Stomach (tissue), 9 donors: ENCODE data around the gene KIAA0232. TPM values are rescaled to one million over a fixed set of nuclear protein-coding genes. Genes with fewer than 3 reads are reported as not detected.

ENCODE experiments used
- DNase-seq, 2 donors: peaks; one replicate each; pipeline versions ENCODE4 v3.0.0 to v3.0.0-alpha.2; 2013 to 2019
- H3K27ac ChIP-seq, 5 donors: fragments of 200-600 bp in 4 of 5; sonication (generic) in 4 of 5; one replicate each; pipeline ENCODE4 v1.5.1; 2013 to 2019; ENCODE audit warnings: mild to moderate bottlenecking in 1 of 5, moderate library complexity in 1 of 5
- H3K27me3 ChIP-seq, 3 donors: fragments of 200-600 bp; sonication (generic); one replicate each; pipeline ENCODE4 v1.5.1; 2017 to 2019; ENCODE audit warnings: mixed run types in 1 of 3
- H3K36me3 ChIP-seq, 4 donors: fragments of 200-600 bp; sonication (generic); 1 replicate in 3 of 4; 2 replicates in 1 of 4; pipeline ENCODE4 v1.5.1; 2016 to 2019
- H3K4me1 ChIP-seq, 4 donors: fragments of 200-600 bp; sonication (generic); one replicate each; pipeline ENCODE4 v1.5.1; 2016 to 2019
- H3K4me3 ChIP-seq, 4 donors: fragments of 200-600 bp; sonication (generic) in 3 of 4; one replicate each; pipeline ENCODE4 v1.5.1; 2016 to 2019; ENCODE audit warnings: mild to moderate bottlenecking in 1 of 4
- H3K9me3 ChIP-seq, 4 donors: fragments of 200-600 bp; sonication (generic); one replicate each; pipeline ENCODE4 v1.5.1; 2016 to 2019
- CTCF ChIP-seq, 7 experiments: fragments of 450-650 bp in 4 of 7; fragments of 200-600 bp in 3 of 7; sonication (generic) in 3 of 7; IDR thresholded peaks; one replicate each; pipeline ENCODE4 v1.5.1; 2016 to 2019; ENCODE audit warnings: antibody characterized with exemption in 7 of 7, control low read depth in 2 of 7, mild to moderate bottlenecking in 1 of 7
- EP300 ChIP-seq: sonication (generic); formaldehyde crosslinking; IDR thresholded peaks from one replicate; pipeline ENCODE4 v1.6.1; 2017; ENCODE audit warnings: antibody characterized with exemption
- POLR2A ChIP-seq, 4 donors: fragments of 450-650 bp; IDR thresholded peaks; one replicate each; pipeline ENCODE4 v1.6.1; 2016; ENCODE audit warnings: antibody characterized with exemption in 4 of 4, control low read depth in 2 of 4, mild to moderate bottlenecking in 1 of 4, moderate library complexity in 1 of 4
- POLR2AphosphoS5 ChIP-seq, 3 donors: sonication (generic); formaldehyde crosslinking; IDR thresholded peaks; one replicate each; pipeline ENCODE4 v1.6.1; 2016; ENCODE audit warnings: antibody characterized with exemption in 3 of 3
- WGBS, 5 donors: extraction: QIAGEN DNeasy Blood & Tissue Kit in 3 of 5; methylation state at CpG; one replicate each; pipeline versions ENCODE4 v1.1.5 to v1.1.7; 2013 to 2018; 5-methylcytosine and 5-hydroxymethylcytosine counted together
- intact Hi-C: fragments of 100-400 bp; cut with DNase I; formaldehyde crosslinking; loops from one replicate; pipeline ENCODE4 v1.15.1; 2023; ENCODE audit warnings: low total_unique reads
- polyA plus RNA-seq, 3 donors: library from polyadenylated mRNA; stranded (reverse); fragments of 200-250 nt; gene quantifications; one replicate each; pipeline ENCODE4 v1.2.3, GENCODE V29; 2013
- total RNA-seq, 5 donors: library from RNA; depleted of rRNA; stranded (reverse); fragments of >200 nt; gene quantifications; one replicate each; pipeline versions ENCODE4 v1.1.0 to v1.2.3, GENCODE V29; 2014 to 2016
- donor health status: healthy with polysubstance abuse.
- donor health status: Bipolar disorder and iron deficiency.
- donor health status: healthy.

The KIAA0232 gene
- total and polyA plus RNA-seq, 8 donors, result 5.1 to 48.1 (median 9.9) TPM

- H3K27ac ChIP-seq, result peak overlapping the region in 4 of 5 donors; percentile 22 to 99 (median 89)
- DNase-seq, result no peak
Measured at GRCh38 chr4:6914448-6914847, 131.9 kb downstream of the KIAA0232 start.

GRCh38 chr4:6915041-6916005 is 132.8 kb downstream of the KIAA0232 start:
- TF ChIP-seq EP300 (no peak), POLR2A (IDR thresholded peaks at IDR 0.05) (no peak), POLR2AphosphoS5 (IDR thresholded peaks at IDR 0.05) (no peak), CTCF (IDR thresholded peaks at IDR 0.05) (no peak)
- intact Hi-C loops, result no loop called here
- Histone ChIP-seq H3K4me1 (peaks cover 62 to 98% (median 85%) of the 10 kb centered on the region in 4 donors), H3K36me3 (no peaks in the 10 kb centered on the region), H3K9me3 (no peaks in the 10 kb centered on the region), H3K4me3 (no peak overlapping the region), H3K27ac (peak overlapping the region; percentile 22 to 99 (median 87)), H3K27me3 (no peaks in the 10 kb centered on the region)
- WGBS, 5 donors, result 90 to 91% (median 91%) methylated on average over 14 to 18 of the region's 18 CpGs
- DNase-seq, result no peak

More at GRCh38 chr4:6914448-6914847, 131.9 kb downstream of the KIAA0232 start:
- peaks cover 64 to 92% (median 83%) of the 10 kb centered on the region in 4 donors for H3K4me1 ChIP-seq
- no peak overlapping the region for H3K4me3 ChIP-seq
- intact Hi-C loops, result no loop called here
- no peaks in the 10 kb centered on the region for H3K36me3 ChIP-seq
- 83 to 93% (median 88%) methylated on average over 9 of the region's 9 CpGs for WGBS, 5 donors
- no peaks in the 10 kb centered on the region for H3K9me3 ChIP-seq
- no peaks in the 10 kb centered on the region for H3K27me3 ChIP-seq
- TF ChIP-seq EP300, result no peak
- no peak for TF ChIP-seq POLR2A (IDR thresholded peaks at IDR 0.05)
- TF ChIP-seq POLR2AphosphoS5 (IDR thresholded peaks at IDR 0.05), result no peak
- TF ChIP-seq CTCF (IDR thresholded peaks at IDR 0.05), result no peak

DNA sequence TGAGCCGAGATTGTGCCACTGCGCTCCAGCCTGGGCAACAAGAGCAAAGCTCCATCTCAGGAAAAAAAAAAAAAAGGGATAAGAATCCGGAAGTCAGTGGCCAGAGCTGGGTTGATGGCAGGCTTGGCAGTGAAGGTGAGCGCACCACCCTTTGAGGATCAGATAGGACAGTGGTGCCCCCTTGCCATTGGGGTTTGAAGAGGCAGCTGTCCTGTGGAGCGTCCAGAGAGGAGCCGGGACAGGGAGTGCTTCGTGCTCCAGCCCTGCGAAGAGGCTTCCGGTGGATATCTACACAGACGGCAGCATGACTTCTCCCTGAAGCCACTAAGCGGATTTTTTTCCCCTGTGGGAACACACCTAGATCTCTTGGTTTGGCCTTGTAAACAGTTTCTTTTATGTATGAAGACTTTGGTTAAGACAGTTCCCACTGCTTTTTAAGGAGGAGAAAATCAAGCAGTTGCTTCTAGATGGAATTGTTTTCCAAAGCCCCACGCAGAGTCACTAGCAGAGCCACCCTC is 133.6 kb downstream of the KIAA0232 start:
- intact Hi-C loops, result no loop called here
- no peak for DNase-seq
- peak overlapping the region; percentile 79 to 99 (median 87) for H3K27ac ChIP-seq
- no peak for TF ChIP-seq CTCF (IDR thresholded peaks at IDR 0.05)
- no peak for TF ChIP-seq POLR2AphosphoS5 (IDR thresholded peaks at IDR 0.05)
- no peak for TF ChIP-seq EP300
- TF ChIP-seq POLR2A (IDR thresholded peaks at IDR 0.05), result no peak
- H3K36me3 ChIP-seq, result no peaks in the 10 kb centered on the region
- no peak overlapping the region for H3K4me3 ChIP-seq
- H3K4me1 ChIP-seq, result peaks cover 54 to 98% (median 85%) of the 10 kb centered on the region in 4 donors
- no peaks in the 10 kb centered on the region for H3K27me3 ChIP-seq
- no peaks in the 10 kb centered on the region for H3K9me3 ChIP-seq
- WGBS, 5 donors, result 78 to 88% (median 82%) methylated on average over 12 of the region's 12 CpGs

- intact Hi-C loops, result no loop called here
- DNase-seq, result peak; percentile 64 to 70
- no peaks in the 10 kb centered on the region for H3K27me3 ChIP-seq
- H3K27ac ChIP-seq, result peak overlapping the region; percentile 79 to 99 (median 87)
- no peaks in the 10 kb centered on the region for H3K9me3 ChIP-seq
- H3K4me1 ChIP-seq, result peaks cover 48 to 96% (median 83%) of the 10 kb centered on the region in 4 donors
- H3K4me3 ChIP-seq, result peak overlapping the region in 1 of 4 donors; percentile 21
- TF ChIP-seq POLR2A (IDR thresholded peaks at IDR 0.05), result no peak
- TF ChIP-seq POLR2AphosphoS5 (IDR thresholded peaks at IDR 0.05), result peak in 2 of 3 donors; percentile 77 to 80
- WGBS, 5 donors, result 40 to 47% (median 41%) methylated on average over 15 of the region's 15 CpGs
- H3K36me3 ChIP-seq, result no peaks in the 10 kb centered on the region
Measured at GRCh38 chr4:6916587-6917460, 134.3 kb downstream of the KIAA0232 start.
